ENCODE measurements around the gene PPP1R16B.
A peak's percentile ranks its signal among the peaks of the same experiment; 100 is the strongest.

The PPP1R16B gene

DNA sequence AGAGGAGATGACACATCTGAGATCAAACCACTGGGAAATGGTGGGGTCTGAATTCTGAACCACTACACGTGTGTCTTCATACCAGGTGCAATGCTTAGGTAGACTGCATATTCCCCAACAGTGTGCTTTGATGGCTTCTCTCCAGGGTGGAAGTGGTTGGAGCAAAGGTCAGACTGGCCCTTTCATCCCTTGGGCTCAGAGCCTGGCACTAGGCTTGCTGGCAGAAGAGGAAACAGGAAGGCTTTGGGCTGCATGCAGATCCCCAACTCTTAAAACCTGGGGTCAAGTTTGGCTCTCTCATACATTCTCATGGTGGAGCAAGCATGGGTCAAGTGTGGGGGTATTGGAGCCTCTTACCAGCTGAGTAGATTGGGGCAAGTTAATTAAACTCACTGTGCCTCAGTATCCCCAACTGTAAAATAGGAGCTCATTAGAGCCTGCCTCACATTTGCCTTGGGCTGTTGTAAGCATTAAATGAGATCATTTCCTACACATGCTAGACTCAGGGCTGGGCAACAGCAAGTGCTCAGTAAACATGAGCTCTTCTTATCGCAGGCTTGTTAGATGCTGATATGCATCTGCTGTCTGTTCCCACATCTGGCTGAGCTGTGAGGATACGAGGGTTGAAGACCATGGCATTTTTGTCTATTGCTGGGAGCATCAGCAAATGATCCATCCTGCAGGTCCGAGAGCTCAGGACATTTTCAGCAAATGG is 69.1 kb downstream of the PPP1R16B start:
- DNase-seq (ENCODE audit: extremely low read depth in 1 of 2, low read depth in 1 of 2): no peak

- DNase-seq (ENCODE audit: extremely low read depth in 1 of 2, low read depth in 1 of 2): peak; percentile 34 to 39
Measured at GRCh38 chr20:38875175-38875993, 69.9 kb downstream of the PPP1R16B start.

- no peak for DNase-seq (ENCODE audit: extremely low read depth in 1 of 2, low read depth in 1 of 2)
Measured at GRCh38 chr20:38877483-38877882, 72.0 kb downstream of the PPP1R16B start.

DNA sequence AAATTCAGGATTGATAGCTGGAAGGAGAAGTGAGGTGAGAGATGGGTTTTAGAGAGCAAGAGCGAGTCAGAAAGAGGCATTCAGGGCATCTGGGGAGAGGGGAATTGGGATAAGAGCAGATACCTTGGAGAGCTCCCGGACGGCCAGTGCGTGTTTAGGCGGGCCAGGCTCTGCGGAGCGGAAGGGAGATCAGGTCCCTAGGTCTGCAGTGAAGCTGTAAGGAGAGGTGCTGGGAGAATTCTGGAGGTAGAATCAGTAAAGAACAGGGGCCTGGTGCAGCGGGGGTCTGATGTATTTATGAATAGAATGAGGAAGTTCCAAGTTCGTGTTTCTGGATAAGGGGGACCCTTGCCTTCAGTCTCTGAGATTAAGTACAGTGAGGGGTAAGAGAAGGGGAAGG is 73.4 kb downstream of the PPP1R16B start:
- no peak for DNase-seq (ENCODE audit: extremely low read depth in 1 of 2, low read depth in 1 of 2)

GRCh38 chr20:38880952-38881735 is 75.6 kb downstream of the PPP1R16B start:
- no peak for DNase-seq (ENCODE audit: extremely low read depth in 1 of 2, low read depth in 1 of 2)

- no peak for DNase-seq (ENCODE audit: extremely low read depth in 1 of 2, low read depth in 1 of 2)
Measured at GRCh38 chr20:38881806-38882440, 76.4 kb downstream of the PPP1R16B start.

- DNase-seq (ENCODE audit: extremely low read depth in 1 of 2, low read depth in 1 of 2): no peak
Measured at GRCh38 chr20:38882600-38882999, 77.1 kb downstream of the PPP1R16B start.

DNA sequence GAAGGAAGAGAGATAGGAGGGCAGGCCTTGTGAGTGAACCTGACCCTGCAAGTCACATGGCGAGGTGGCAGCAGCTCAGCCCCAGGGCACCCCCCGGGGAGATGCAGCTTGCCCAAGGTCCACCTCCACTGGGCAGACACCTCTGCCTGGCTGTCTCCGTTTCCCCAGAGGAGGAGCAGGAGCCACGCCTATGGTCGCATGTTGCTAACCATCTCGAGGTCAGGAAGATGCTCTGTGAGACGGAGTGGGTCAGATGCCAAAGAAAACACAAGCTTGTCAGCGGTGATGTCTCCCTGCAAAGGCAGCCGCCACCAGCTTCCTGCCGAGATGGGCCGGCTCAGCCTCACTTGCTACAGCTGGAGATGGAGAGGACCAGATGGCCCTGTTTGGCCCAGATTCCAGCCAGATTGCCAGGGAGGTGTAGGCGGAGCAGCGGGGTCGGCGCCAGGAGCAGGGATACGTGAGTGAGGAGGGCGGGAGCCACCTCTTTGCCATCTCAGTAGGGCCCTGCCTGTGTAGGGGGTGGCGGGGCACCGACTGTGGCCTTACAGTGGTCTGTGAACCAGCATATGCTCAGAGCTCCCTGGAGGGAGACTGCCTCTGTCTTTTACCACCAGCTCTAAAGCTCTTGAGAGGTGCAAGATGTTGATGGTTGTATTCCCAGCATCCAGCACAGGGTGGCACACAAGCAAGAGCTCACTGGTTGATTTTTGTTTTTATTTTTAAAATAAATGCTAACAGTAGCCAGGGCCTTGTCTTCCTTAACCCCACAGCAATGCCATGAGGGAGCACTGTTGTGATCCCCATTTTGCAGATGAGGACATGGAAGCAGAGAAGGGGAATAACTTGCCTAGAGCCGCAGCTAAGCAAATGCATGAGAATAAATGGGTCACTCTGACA is 77.8 kb downstream of the PPP1R16B start:
- no peak for DNase-seq (ENCODE audit: extremely low read depth in 1 of 2, low read depth in 1 of 2)

- DNase-seq (ENCODE audit: extremely low read depth in 1 of 2, low read depth in 1 of 2): no peak
Measured at GRCh38 chr20:38883981-38884733, 78.7 kb downstream of the PPP1R16B start.

DNA sequence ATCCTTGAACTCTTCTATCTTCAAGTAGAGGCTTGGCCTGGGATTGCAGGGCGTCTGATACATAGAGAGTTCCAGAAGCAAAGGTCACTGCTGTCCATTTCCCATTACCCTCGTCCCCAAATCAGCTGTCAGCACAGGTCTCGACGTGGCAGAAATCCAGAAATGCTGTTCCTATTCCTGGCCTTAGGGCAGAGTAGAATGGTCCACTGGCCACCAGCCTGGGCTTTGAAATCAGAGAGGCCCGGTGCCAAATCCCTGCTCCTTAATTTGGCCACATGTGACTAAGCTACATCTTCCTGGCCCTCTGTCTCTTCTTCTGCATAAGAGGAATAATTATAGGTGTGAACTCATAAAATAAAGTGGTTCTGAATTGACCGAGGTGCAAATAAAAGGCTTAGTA is 79.9 kb downstream of the PPP1R16B start:
- no peak for DNase-seq (ENCODE audit: extremely low read depth in 1 of 2, low read depth in 1 of 2)

DNA sequence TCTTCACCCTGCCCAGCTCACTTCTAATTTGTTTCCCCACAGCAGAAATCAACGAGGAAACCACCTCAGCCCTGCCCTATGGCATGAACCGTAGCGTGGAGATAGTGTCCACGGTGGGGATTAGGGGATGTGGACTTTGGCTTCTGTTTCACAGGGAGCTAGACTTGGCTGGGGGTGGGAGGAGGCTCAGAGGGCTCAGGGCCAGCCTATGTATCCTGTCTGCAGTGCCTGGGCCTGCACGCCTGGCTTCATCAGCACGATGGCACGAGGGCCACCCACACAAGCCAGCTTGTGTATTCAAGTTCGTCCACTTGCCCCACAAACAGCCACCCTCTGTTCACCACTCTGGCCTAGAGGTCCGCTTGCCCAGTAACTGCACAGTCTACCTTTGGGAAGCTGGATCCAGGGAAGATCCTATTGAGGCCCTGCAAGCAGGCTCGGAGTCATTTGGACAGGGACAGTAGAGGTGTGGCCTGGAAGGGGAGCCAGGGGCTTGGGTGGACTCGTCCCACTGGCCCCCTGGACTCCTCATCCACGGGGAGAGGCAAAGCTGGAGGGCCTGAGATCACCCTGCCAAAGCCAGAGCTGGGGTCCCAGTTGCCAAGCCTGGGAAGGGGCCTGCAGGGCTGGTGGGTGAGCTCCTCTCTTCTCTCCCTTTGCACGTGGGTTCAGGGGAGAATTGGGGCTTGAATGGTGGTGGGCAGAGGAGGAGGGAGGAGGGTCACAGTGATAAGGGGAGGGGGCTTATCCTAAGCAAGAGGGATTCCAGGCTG is 82.7 kb downstream of the PPP1R16B start:
- DNase-seq (ENCODE audit: extremely low read depth in 1 of 2, low read depth in 1 of 2): no peak

DNA sequence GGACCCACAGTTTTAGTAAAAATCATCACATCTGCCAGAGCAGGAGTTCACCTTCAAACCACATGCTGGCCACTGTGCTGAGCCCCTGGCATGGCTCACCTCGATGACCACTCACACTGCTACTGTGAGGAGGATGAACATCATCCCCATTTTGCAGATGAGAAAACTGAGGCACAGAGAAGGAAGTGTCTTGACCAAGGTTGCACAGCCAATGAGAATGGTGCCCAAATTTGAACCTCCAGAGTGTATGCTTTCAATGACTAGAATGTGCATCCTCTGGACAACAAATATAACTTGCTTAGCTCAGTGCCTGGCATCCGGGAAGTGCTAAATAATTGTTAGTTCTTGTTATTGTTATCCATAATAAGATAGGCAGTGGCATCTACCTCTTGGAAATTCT is 83.6 kb downstream of the PPP1R16B start:
- DNase-seq (ENCODE audit: extremely low read depth in 1 of 2, low read depth in 1 of 2): no peak

DNA sequence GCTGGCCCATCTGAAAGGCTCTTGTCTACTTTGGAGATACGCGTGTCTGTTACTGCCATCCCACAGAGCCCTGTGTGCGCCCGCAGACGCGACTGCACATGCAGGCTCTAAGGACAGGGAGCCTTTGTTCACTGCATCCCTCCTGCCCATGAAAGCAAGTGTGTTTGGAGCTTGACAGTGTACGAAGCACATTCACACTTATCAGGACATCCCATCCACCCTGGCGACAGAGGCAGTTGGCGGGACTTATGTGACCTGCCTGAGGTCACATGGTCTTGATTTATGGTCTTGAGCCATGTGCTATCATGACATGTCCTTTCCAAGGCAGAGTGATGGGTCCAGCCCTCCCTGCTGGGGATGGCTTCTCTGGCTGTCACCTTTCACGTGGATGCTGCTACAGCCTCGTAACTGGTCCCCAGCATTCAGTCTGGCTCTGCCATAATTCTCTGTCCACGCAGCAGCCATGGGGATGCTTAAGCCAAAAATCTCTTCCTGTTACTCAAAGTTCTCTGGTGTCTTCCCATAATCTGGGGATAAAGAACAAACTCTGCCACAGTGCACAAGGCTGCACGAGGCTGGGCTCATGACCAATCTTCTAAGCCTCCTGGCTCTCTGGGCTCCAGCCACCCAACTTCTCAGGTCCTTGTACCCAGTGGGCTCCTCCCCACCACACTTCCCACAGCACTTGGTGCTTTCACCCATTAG is 84.4 kb downstream of the PPP1R16B start:
- DNase-seq (ENCODE audit: extremely low read depth in 1 of 2, low read depth in 1 of 2): no peak

DNA sequence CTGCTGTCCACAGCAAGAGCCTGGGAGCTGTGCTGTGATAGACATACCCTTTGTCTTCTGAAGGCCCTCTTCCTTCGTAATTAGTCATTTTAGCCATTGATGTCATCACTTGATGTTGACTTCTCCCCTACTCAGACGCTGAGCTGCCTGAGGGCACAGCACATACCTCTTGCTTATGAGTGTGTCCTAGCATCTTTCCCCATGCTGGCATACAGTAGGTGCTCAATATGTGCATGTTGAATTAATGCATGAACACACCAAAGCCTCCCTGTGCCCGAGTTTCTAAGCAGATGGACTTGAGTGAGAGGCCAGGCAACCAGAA is 85.0 kb downstream of the PPP1R16B start:
- no peak for DNase-seq (ENCODE audit: extremely low read depth in 1 of 2, low read depth in 1 of 2)

- no peak for DNase-seq (ENCODE audit: extremely low read depth in 1 of 2, low read depth in 1 of 2)
Measured at GRCh38 chr20:38892091-38892981, 86.8 kb downstream of the PPP1R16B start.

- DNase-seq (ENCODE audit: extremely low read depth in 1 of 2, low read depth in 1 of 2): no peak
Measured at GRCh38 chr20:38893056-38893564, 87.6 kb downstream of the PPP1R16B start.

DNA sequence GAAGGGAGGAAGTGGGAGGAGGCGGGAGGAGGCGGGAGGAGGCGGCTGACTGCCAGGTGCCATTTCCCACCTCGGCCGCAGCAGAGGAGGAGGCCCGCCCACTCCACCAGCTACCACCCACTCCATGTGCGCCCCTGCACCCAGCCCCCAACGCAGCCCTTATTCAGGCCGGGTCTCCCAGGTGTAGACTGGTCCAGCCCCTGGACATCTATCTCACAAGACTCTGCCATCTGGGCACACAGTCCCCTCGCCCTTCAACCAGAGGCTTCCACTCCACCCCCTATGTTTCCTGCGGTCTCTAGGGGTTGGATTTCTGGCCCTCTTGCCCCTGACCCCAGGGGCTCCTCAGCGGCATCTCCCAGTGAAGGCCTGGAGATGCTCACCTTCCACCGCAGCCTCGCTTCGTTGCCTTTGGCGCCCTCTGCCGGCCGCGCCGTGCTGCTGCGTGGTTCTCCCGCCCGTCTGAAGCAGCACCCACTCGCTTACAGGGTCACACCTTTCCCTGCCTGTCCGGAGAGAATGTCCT is 88.1 kb downstream of the PPP1R16B start:
- peak; percentile 51 to 76 for DNase-seq (ENCODE audit: extremely low read depth in 1 of 2, low read depth in 1 of 2)

Measured in activated CD8-positive, alpha-beta memory T cell treated with anti-CD3 and anti-CD28 coated beads for 1 hour (primary cell).